Body of pancreas (tissue), 4 donors: ENCODE results near the gene ADAMTSL2.

ENCODE experiments used
- CTCF ChIP-seq, 7 experiments: fragments of 450-650 bp in 4 of 7; fragments of 200-600 bp in 3 of 7; sonication (generic) in 3 of 7; IDR thresholded peaks; one replicate each; pipeline ENCODE4 v1.5.1; 2016 to 2019; ENCODE audit warnings: antibody characterized with exemption in 7 of 7
- POLR2A ChIP-seq, 3 donors: fragments of 450-650 bp; IDR thresholded peaks; one replicate each; pipeline ENCODE4 v1.6.1; 2016; ENCODE audit warnings: antibody characterized with exemption in 3 of 3, mild to moderate bottlenecking in 2 of 3

GRCh38 chr9:133581011-133581410 lies 46.5 kb downstream of the ADAMTSL2 start:
- no peak for TF ChIP-seq POLR2A (IDR thresholded peaks at IDR 0.05)
- TF ChIP-seq CTCF (IDR thresholded peaks at IDR 0.05) = no peak
